ENCODE data around the gene CNTN6. TPM values are rescaled to one million over a fixed set of nuclear protein-coding genes. Genes with fewer than 3 reads are reported as not detected.
A peak's percentile ranks its signal among the peaks of the same experiment; 100 is the strongest.

The CNTN6 gene
- total and polyA plus RNA-seq, 8 donors, result 3.0 to 8.4 (median 6.7) TPM

DNA sequence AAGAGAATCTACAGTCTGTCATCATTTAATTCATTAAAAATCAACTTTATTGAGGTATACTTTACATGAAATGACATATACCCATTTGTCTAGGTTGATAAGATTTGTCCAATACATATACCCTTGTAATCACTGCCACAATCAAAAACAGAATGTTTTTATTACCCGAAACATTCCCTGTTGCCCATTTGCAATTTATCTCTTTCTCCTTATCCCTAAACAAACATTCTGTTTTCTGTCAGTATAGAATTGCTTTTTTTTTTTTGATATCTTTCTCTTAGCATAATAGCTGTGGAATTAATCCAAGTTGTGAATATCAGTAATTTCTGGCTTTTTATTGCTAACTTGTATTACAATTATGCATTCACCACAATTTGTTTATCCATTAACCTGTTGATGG lies 4.3 kb upstream of the CNTN6 start:
- H3K36me3 ChIP-seq, result no peaks in the 10 kb centered on the region
- intact Hi-C loops (cut with DNase I), result no loop called here
- ATAC-seq, result no peak
- no peak overlapping the region for H3K27ac ChIP-seq
- H3K4me1 ChIP-seq, result peaks cover 0 to 11% of the 10 kb centered on the region in 2 donors
- no peaks in the 10 kb centered on the region for H3K27me3 ChIP-seq
- peaks cover 0 to 2% of the 10 kb centered on the region in 2 donors for H3K9me3 ChIP-seq
- H3K4me3 ChIP-seq, result no peak overlapping the region
- no peak for DNase-seq
- TF ChIP-seq, protein P1, sequence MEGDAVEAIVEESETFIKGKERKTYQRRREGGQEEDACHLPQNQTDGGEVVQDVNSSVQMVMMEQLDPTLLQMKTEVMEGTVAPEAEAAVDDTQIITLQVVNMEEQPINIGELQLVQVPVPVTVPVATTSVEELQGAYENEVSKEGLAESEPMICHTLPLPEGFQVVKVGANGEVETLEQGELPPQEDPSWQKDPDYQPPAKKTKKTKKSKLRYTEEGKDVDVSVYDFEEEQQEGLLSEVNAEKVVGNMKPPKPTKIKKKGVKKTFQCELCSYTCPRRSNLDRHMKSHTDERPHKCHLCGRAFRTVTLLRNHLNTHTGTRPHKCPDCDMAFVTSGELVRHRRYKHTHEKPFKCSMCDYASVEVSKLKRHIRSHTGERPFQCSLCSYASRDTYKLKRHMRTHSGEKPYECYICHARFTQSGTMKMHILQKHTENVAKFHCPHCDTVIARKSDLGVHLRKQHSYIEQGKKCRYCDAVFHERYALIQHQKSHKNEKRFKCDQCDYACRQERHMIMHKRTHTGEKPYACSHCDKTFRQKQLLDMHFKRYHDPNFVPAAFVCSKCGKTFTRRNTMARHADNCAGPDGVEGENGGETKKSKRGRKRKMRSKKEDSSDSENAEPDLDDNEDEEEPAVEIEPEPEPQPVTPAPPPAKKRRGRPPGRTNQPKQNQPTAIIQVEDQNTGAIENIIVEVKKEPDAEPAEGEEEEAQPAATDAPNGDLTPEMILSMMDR (IDR thresholded peaks at IDR 0.05), result no peak

DNA sequence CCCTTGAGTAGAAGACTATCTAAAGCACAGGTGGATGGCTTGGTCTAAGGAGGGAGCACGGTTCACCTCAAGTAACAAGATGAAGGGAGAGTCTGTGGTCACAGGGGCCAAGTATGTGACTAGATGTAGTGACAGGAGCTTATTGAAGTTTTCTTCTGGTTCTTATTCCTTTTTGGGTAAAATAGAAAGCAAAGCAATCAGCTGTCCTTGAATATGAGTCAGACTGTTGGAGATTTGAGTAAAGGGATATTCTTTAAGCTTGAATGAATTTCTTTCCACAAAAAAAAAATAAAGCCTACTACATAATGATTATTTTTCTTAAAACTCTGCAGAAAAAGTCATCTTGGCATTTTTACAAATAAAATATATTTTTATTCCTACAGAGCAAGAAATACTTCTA lies 1.5 kb upstream of the CNTN6 start:
- Histone ChIP-seq H3K4me3 (no peak overlapping the region), H3K4me1 (peaks cover 0 to 11% of the 10 kb centered on the region in 2 donors), H3K9me3 (peaks cover 0 to 5% of the 10 kb centered on the region in 2 donors), H3K36me3 (no peaks in the 10 kb centered on the region), H3K27ac (no peak overlapping the region), H3K27me3 (no peaks in the 10 kb centered on the region)
- intact Hi-C loops (cut with DNase I), result no loop called here
- TF ChIP-seq, protein P1 (IDR thresholded peaks at IDR 0.05), result no peak
- DNase-seq (no peak), ATAC-seq (no peak)

DNA sequence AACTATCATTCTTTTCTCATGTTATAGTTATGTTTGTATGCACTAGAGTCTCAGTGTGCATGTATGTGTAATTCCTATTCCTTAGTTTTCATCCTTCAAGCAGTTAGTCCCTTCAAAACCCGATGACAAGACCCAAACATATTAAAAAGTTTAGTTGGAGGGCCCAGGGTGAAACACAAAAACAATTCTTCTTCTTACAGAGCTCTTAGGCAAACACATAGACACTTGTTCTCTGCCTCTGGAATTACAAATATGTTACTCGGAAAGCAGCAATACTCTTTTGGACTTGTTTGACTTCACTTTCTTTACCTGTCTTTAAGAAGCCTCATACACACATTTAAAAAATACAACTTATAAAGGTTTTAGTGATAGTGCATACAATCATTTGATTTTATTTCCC lies 763 bp upstream of the CNTN6 start:
- H3K9me3 ChIP-seq, result peaks cover 0 to 5% of the 10 kb centered on the region in 2 donors
- TF ChIP-seq, protein P1 (IDR thresholded peaks at IDR 0.05), result no peak
- peak overlapping the region in 1 of 2 donors; percentile 4 for H3K27ac ChIP-seq
- intact Hi-C loops (cut with DNase I), result no loop called here
- no peak for DNase-seq
- no peaks in the 10 kb centered on the region for H3K27me3 ChIP-seq
- peak; percentile 72 for ATAC-seq
- H3K36me3 ChIP-seq, result no peaks in the 10 kb centered on the region
- peaks cover 0 to 5% of the 10 kb centered on the region in 2 donors for H3K4me1 ChIP-seq
- H3K4me3 ChIP-seq, result no peak overlapping the region

DNA sequence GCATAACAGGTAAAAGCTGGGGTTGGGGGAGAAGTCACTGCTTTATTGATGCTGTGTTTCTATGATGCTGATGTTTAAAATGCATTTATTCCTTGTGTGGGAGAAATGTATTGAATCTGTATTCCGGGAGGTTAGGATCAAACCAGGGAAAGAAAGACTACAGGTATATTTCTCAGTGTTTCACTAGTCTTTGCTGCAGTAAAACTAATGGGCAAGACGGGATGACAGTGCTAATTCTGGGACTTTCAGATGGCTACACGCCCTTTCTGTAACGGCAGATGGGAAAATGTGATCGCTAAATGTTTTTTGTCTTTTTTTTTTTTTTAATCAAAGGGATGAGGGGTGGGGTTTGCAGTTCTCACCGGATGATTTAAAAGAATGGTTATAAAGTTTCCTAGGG lies 393 bp downstream of the CNTN6 start:
- TF ChIP-seq, protein P1 (IDR thresholded peaks at IDR 0.05), result no peak
- Histone ChIP-seq H3K27ac (peak overlapping the region in 1 of 2 donors; percentile 4), H3K36me3 (no peaks in the 10 kb centered on the region), H3K4me3 (peak overlapping the region in 1 of 2 donors; percentile 17), H3K27me3 (no peaks in the 10 kb centered on the region), H3K9me3 (peaks cover 0 to 6% of the 10 kb centered on the region in 2 donors), H3K4me1 (no peaks in the 10 kb centered on the region)
- no peak for DNase-seq
- ATAC-seq, result peak; percentile 25
- intact Hi-C loops (cut with DNase I), result no loop called here

DNA sequence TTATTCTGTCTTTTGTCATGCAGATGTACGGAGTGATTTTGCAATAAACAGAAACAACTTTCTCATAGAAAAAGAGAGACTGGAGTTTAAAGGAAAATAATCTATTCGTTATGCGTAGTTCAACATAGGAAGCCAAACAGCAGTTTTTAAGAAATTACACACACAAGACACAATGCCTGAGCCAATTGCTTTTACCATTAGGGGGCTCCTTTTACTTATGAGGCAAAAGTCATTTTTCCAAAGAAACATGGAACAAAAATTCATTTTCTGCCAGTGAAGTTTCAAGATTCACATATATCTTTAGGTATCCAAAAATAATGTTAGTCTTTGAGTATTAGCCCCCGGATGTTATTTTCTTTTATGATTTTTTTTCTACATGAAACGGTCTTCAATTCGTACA lies 10.7 kb downstream of the CNTN6 start:
- ATAC-seq (no peak), DNase-seq (no peak)
- H3K4me1 ChIP-seq, result no peaks in the 10 kb centered on the region
- H3K9me3 ChIP-seq, result peaks cover 0 to 13% of the 10 kb centered on the region in 2 donors
- no peaks in the 10 kb centered on the region for H3K36me3 ChIP-seq
- H3K27me3 ChIP-seq, result no peaks in the 10 kb centered on the region
- TF ChIP-seq, protein P1 (IDR thresholded peaks at IDR 0.05), result no peak
- intact Hi-C loops (cut with DNase I), result no loop called here
- H3K4me3 ChIP-seq, result no peak overlapping the region
- H3K27ac ChIP-seq, result no peak overlapping the region
